MM.1S (cell line): ENCODE measurements around the gene FRMD1.
"Not testable (repeated sequence)": the region's sequence is repeated elsewhere in the genome, so short reads cannot be mapped to it uniquely, and the experiment has no call there.

Experiments used
- DNase-seq: peaks from one replicate; pipeline ENCODE4 v3.0.0-alpha.2; 2015
- H2AFZ ChIP-seq: fragments of 300-600 bp; sonication (generic); 2 replicates; pipeline ENCODE4 v1.6.0; 2016; ENCODE audit warnings: antibody characterized with exemption, low read length
- H3F3A ChIP-seq: fragments of 300-600 bp; sonication (generic); 2 replicates; pipeline ENCODE4 v1.6.1; 2016; ENCODE audit warnings: mild to moderate bottlenecking, antibody characterized with exemption, low read length, moderate library complexity, mixed read lengths; ENCODE audit not compliant: insufficient read depth
- H3K27ac ChIP-seq: fragments of 300-600 bp; sonication (generic); 2 replicates; pipeline ENCODE4 v1.5.1; 2016; ENCODE audit warnings: mild to moderate bottlenecking, low read length
- H3K27me3 ChIP-seq: fragments of 300-600 bp; sonication (generic); replicated peaks from 2 replicates; pipeline ENCODE4 v1.6.0; 2016; ENCODE audit warnings: low read length; ENCODE audit not compliant: insufficient read depth
- H3K36me3 ChIP-seq: fragments of 300-600 bp; sonication (generic); replicated peaks from 2 replicates; pipeline ENCODE4 v1.6.1; 2016; ENCODE audit warnings: mild to moderate bottlenecking, low read length, mixed read lengths; ENCODE audit not compliant: insufficient read depth
- H3K4me1 ChIP-seq: fragments of 300-600 bp; sonication (generic); 2 replicates; pipeline ENCODE4 v1.6.1; 2016; ENCODE audit warnings: low read length, mixed read lengths
- H3K4me2 ChIP-seq: fragments of 300-600 bp; sonication (generic); 2 replicates; pipeline ENCODE4 v1.6.0; 2016; ENCODE audit warnings: low read depth, low read length
- H3K4me3 ChIP-seq: fragments of 300-600 bp; sonication (generic); 2 replicates; pipeline ENCODE4 v1.5.1; 2016; ENCODE audit warnings: low read length, mixed read lengths
- H3K79me2 ChIP-seq: fragments of 300-600 bp; sonication (generic); 2 replicates; pipeline ENCODE4 v1.6.1; 2016; ENCODE audit warnings: mixed run types, low read length, mixed read lengths
- H3K9ac ChIP-seq: fragments of 300-600 bp; sonication (generic); 2 replicates; pipeline ENCODE4 v1.6.1; 2016; ENCODE audit warnings: low read length, mixed read lengths
- H3K9me2 ChIP-seq: fragments of 300-600 bp; sonication (generic); replicated peaks from 2 replicates; pipeline ENCODE4 v1.6.1; 2016; ENCODE audit warnings: mild to moderate bottlenecking, low read length, mixed read lengths; ENCODE audit not compliant: insufficient read depth
- H3K9me3 ChIP-seq: fragments of 300-600 bp; sonication (generic); replicated peaks from 2 replicates; pipeline ENCODE4 v1.6.1; 2016; ENCODE audit warnings: mild to moderate bottlenecking, low read length, mixed read lengths; ENCODE audit not compliant: insufficient read depth
- H4K20me1 ChIP-seq: fragments of 300-600 bp; sonication (generic); 2 replicates; pipeline ENCODE4 v1.6.1; 2016; ENCODE audit warnings: mild to moderate bottlenecking, low read length, moderate library complexity, mixed read lengths; ENCODE audit not compliant: insufficient read depth
- CTCF ChIP-seq: fragments of 300-600 bp; sonication (generic); IDR thresholded peaks from 2 replicates; pipeline ENCODE4 v1.5.1; 2016; ENCODE audit warnings: antibody characterized with exemption, low read length, mixed read lengths
- EZH2 ChIP-seq: fragments of 300-600 bp; sonication (generic); optimal IDR thresholded peaks from 2 replicates; pipeline ENCODE3; 2017; ENCODE audit warnings: low read depth, mild to moderate bottlenecking, antibody characterized with exemption, low read length, mixed read lengths
- EZH2phosphoT487 ChIP-seq: fragments of 300-600 bp; sonication (generic); IDR thresholded peaks from 2 replicates; pipeline ENCODE4 v1.6.1; 2018; ENCODE audit warnings: antibody characterized with exemption, low read length

The FRMD1 gene

GRCh38 chr6:168081858-168082546 is 3.0 kb upstream of the FRMD1 start:
- Histone ChIP-seq H3K9me2 (no peaks in the 10 kb centered on the region), H3K4me2 (no peak overlapping the region), H3F3A (no peaks in the 10 kb centered on the region), H3K4me1 (no peaks in the 10 kb centered on the region), H3K27ac (no peak overlapping the region), H3K9me3 (no peaks in the 10 kb centered on the region), H3K4me3 (no peak overlapping the region), H3K9ac (no peak overlapping the region), H3K27me3 (no peaks in the 10 kb centered on the region; the same call in 1 of the 2 replicates), H4K20me1 (no peaks in the 10 kb centered on the region), H3K79me2 (no peaks in the 10 kb centered on the region), H2AFZ (no peak overlapping the region), H3K36me3 (no peaks in the 10 kb centered on the region)
- no peak for DNase-seq
- TF ChIP-seq CTCF (no peak), EZH2phosphoT487 (no peak), EZH2 (no peak)

- H2AFZ ChIP-seq, result no peak overlapping the region
- no peaks in the 10 kb centered on the region for H3K79me2 ChIP-seq
- no peaks in the 10 kb centered on the region for H3K36me3 ChIP-seq
- H3K27me3 ChIP-seq, result no peaks in the 10 kb centered on the region; the same call in 1 of the 2 replicates
- H3K27ac ChIP-seq, result no peak overlapping the region
- H3K9ac ChIP-seq, result no peak overlapping the region
- no peaks in the 10 kb centered on the region for H3K9me3 ChIP-seq
- H4K20me1 ChIP-seq, result no peaks in the 10 kb centered on the region
- TF ChIP-seq EZH2phosphoT487, result no peak
- TF ChIP-seq EZH2, result no peak
- TF ChIP-seq CTCF, result no peak
- H3F3A ChIP-seq, result no peaks in the 10 kb centered on the region
- H3K9me2 ChIP-seq, result no peaks in the 10 kb centered on the region
- DNase-seq, result no peak
- no peaks in the 10 kb centered on the region for H3K4me1 ChIP-seq
- no peak overlapping the region for H3K4me2 ChIP-seq
- no peak overlapping the region for H3K4me3 ChIP-seq
Measured at GRCh38 chr6:168080393-168081077, 1.5 kb upstream of the FRMD1 start.

GRCh38 chr6:168078175-168078942 is 653 bp downstream of the FRMD1 start:
- Histone ChIP-seq H3K4me3 (no peak overlapping the region), H3K27ac (no peak overlapping the region), H3K4me1 (no peaks in the 10 kb centered on the region), H3K9me2 (no peaks in the 10 kb centered on the region), H3K4me2 (no peak overlapping the region), H3K36me3 (no peaks in the 10 kb centered on the region), H3K9me3 (no peaks in the 10 kb centered on the region), H3K9ac (no peak overlapping the region), H2AFZ (no peak overlapping the region), H3K27me3 (no peaks in the 10 kb centered on the region), H3K79me2 (no peaks in the 10 kb centered on the region), H4K20me1 (no peaks in the 10 kb centered on the region), H3F3A (no peaks in the 10 kb centered on the region)
- no peak for DNase-seq
- TF ChIP-seq EZH2, result no peak
- TF ChIP-seq EZH2phosphoT487, result no peak
- TF ChIP-seq CTCF, result no peak

GRCh38 chr6:168077401-168077800 is 1.6 kb downstream of the FRMD1 start:
- H3K9ac ChIP-seq, H3K27ac ChIP-seq, DNase-seq, H3K9me3 ChIP-seq, H3K4me1 ChIP-seq, H4K20me1 ChIP-seq, H3K4me2 ChIP-seq, H3K4me3 ChIP-seq, H3F3A ChIP-seq, H3K27me3 ChIP-seq, H3K79me2 ChIP-seq, H3K9me2 ChIP-seq, H3K36me3 ChIP-seq, H2AFZ ChIP-seq: not testable (repeated sequence)
